Suppressor macrophage (primary cell): ENCODE results near the gene KCP.
A peak's percentile ranks its signal among the peaks of the same experiment; 100 is the strongest.

ENCODE experiments used
- DNase-seq, 4 experiments: peaks; one replicate each; pipeline ENCODE4 v3.0.0-alpha.2; 2020 to 2022

The KCP gene

GRCh38 chr7:128838109-128838779 lies 72.3 kb downstream of the KCP start:
- no peak for DNase-seq

GRCh38 chr7:128837521-128837921 lies 73.0 kb downstream of the KCP start:
- no peak for DNase-seq

- no peak for DNase-seq
Observed at GRCh38 chr7:128836729-128837348, 73.7 kb downstream of the KCP start.

- no peak for DNase-seq
Observed at GRCh38 chr7:128835790-128836641, 74.5 kb downstream of the KCP start.

- no peak for DNase-seq
Observed at GRCh38 chr7:128835231-128835751, 75.2 kb downstream of the KCP start.

GRCh38 chr7:128833946-128834325 lies 76.6 kb downstream of the KCP start:
- DNase-seq = no peak

- peak; percentile 56 to 74 (median 65) for DNase-seq
Observed at GRCh38 chr7:128833148-128833945, 77.2 kb downstream of the KCP start.

GRCh38 chr7:128832880-128833147 lies 77.7 kb downstream of the KCP start:
- no peak for DNase-seq

GRCh38 chr7:128831994-128832879 lies 78.3 kb downstream of the KCP start:
- peak in 1 of 4 experiments; percentile 17 for DNase-seq

- no peak for DNase-seq
Observed at GRCh38 chr7:128831178-128831993, 79.1 kb downstream of the KCP start.

GRCh38 chr7:128830231-128831177 lies 80.0 kb downstream of the KCP start, which contains the start of gene FLNC:
TSS of gene FLNC (plus strand) at chr7:128830406. CDS start at chr7:128830638, 232 bp downstream.
- peak; percentile 49 to 68 (median 59) for DNase-seq

- no peak for DNase-seq
Observed at GRCh38 chr7:128829391-128830166, 80.9 kb downstream of the KCP start.

- DNase-seq = no peak
Observed at GRCh38 chr7:128827971-128828711, 82.4 kb downstream of the KCP start.

- no peak for DNase-seq
Observed at GRCh38 chr7:128827248-128827958, 83.1 kb downstream of the KCP start.

- DNase-seq = no peak
Observed at GRCh38 chr7:128826916-128827247, 83.6 kb downstream of the KCP start.
